ENCODE measurements around the gene TPSG1.
"Not testable (repeated sequence)": the region's sequence is repeated elsewhere in the genome, so short reads cannot be mapped to it uniquely, and the experiment has no call there.

TPSG1 gene

DNA sequence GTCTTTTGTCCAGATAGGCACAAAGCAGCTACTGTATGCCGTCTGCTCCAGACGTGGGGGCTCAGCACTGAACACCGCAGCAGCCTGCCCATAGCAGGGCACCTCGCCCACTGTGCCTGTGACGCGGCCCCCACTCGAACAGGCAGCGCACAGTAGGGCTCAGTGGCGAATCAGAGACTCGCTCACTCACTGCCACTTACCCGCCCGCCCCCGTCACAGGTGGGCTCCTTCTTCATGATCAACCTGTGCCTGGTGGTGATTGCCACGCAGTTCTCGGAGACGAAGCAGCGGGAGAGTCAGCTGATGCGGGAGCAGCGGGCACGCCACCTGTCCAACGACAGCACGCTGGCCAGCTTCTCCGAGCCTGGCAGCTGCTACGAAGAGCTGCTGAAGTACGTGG lies 23.6 kb downstream of the TPSG1 start:
- Histone ChIP-seq H4K20me1 (ENCODE audit: low read depth, low read length) (no peaks in the 10 kb centered on the region), H3K27ac (ENCODE audit: low read depth, low read length) (no peak overlapping the region), H3K36me3 (ENCODE audit: low read length) (no peaks in the 10 kb centered on the region), H3K27me3 (ENCODE audit: low read length) (no peaks in the 10 kb centered on the region), H3F3A (ENCODE audit: insufficient read depth) (no peaks in the 10 kb centered on the region), H3K4me3 (ENCODE audit: insufficient read depth, low read length, poor library complexity, severe bottlenecking) (no peak overlapping the region), H3K9me2 (replicated peaks; ENCODE audit: insufficient read depth, low read length) (no peaks in the 10 kb centered on the region), H2AFZ (ENCODE audit: low read depth, low read length, severe bottlenecking) (no peak overlapping the region), H3K9me3 (ENCODE audit: insufficient read depth, low read length) (no peaks in the 10 kb centered on the region), H3K9ac (ENCODE audit: low read length) (no peak overlapping the region), H3K4me2 (ENCODE audit: low read depth, low read length, poor library complexity, severe bottlenecking) (no peak overlapping the region), H3K79me2 (ENCODE audit: insufficient read depth, low read length) (no peaks in the 10 kb centered on the region)
- TF ChIP-seq, protein P1, sequence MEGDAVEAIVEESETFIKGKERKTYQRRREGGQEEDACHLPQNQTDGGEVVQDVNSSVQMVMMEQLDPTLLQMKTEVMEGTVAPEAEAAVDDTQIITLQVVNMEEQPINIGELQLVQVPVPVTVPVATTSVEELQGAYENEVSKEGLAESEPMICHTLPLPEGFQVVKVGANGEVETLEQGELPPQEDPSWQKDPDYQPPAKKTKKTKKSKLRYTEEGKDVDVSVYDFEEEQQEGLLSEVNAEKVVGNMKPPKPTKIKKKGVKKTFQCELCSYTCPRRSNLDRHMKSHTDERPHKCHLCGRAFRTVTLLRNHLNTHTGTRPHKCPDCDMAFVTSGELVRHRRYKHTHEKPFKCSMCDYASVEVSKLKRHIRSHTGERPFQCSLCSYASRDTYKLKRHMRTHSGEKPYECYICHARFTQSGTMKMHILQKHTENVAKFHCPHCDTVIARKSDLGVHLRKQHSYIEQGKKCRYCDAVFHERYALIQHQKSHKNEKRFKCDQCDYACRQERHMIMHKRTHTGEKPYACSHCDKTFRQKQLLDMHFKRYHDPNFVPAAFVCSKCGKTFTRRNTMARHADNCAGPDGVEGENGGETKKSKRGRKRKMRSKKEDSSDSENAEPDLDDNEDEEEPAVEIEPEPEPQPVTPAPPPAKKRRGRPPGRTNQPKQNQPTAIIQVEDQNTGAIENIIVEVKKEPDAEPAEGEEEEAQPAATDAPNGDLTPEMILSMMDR (IDR thresholded peaks at IDR 0.05; ENCODE audit: insufficient read depth, low read length, poor library complexity, severe bottlenecking) = no peak
- TF ChIP-seq EZH2phosphoT487 (conservative IDR thresholded peaks at IDR 0.05; ENCODE audit: low read length) = no peak

GRCh38 chr16:1200014-1200627 lies 24.9 kb downstream of the TPSG1 start:
- Histone ChIP-seq H3K27me3 (ENCODE audit: low read length) (no peaks in the 10 kb centered on the region), H3K4me3 (ENCODE audit: insufficient read depth, low read length, poor library complexity, severe bottlenecking) (no peak overlapping the region), H3K9me3 (ENCODE audit: insufficient read depth, low read length) (no peaks in the 10 kb centered on the region), H3K27ac (ENCODE audit: low read depth, low read length) (no peak overlapping the region), H3K4me2 (ENCODE audit: low read depth, low read length, poor library complexity, severe bottlenecking) (no peak overlapping the region), H2AFZ (ENCODE audit: low read depth, low read length, severe bottlenecking) (no peak overlapping the region), H4K20me1 (ENCODE audit: low read depth, low read length) (no peaks in the 10 kb centered on the region), H3K9ac (ENCODE audit: low read length) (no peak overlapping the region), H3K9me2 (replicated peaks; ENCODE audit: insufficient read depth, low read length) (no peaks in the 10 kb centered on the region), H3K36me3 (ENCODE audit: low read length) (no peaks in the 10 kb centered on the region), H3K79me2 (ENCODE audit: insufficient read depth, low read length) (no peaks in the 10 kb centered on the region), H3F3A (ENCODE audit: insufficient read depth) (no peaks in the 10 kb centered on the region)
- TF ChIP-seq, protein P1 (IDR thresholded peaks at IDR 0.05; ENCODE audit: insufficient read depth, low read length, poor library complexity, severe bottlenecking) = no peak
- TF ChIP-seq EZH2phosphoT487 (conservative IDR thresholded peaks at IDR 0.05; ENCODE audit: low read length) = no peak

DNA sequence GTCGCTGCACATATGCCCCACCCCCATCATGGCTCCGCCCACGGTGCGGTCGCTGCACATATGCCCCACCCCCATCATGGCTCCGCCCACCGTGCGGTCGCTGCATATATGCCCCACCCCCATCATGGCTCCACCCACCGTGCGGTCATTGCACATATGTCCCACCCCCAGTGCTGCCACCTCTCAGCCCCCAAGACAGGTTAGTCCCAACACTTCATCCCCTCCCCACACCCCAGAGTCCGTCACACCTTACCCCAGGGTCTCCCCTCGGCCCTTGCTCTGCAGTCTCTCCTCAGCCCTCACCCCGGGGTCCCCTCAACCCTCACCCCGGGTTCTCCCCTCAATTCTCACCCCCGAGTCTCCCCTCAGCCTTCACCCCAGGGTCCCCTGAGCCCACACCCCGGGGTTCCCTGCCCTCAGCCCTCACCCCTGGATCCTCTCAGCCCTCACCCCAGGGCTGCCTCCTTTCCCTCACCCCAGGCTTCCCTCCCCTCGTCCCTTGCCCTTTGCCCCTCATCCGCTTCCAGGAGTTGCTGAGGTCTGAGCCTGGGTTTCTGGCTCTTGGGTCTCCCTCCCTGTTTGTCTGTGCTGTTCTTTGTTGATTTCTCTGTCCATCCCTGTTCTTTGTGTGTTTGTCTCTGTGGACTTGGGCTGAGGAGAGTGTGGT lies 25.6 kb downstream of the TPSG1 start:
- Histone ChIP-seq H3K9me2 (replicated peaks; ENCODE audit: insufficient read depth, low read length) (no peaks in the 10 kb centered on the region), H3K9ac (ENCODE audit: low read length) (no peak overlapping the region), H3K4me3 (ENCODE audit: insufficient read depth, low read length, poor library complexity, severe bottlenecking) (no peak overlapping the region), H3K27ac (ENCODE audit: low read depth, low read length) (no peak overlapping the region), H3K9me3 (ENCODE audit: insufficient read depth, low read length) (no peaks in the 10 kb centered on the region), H3K36me3 (ENCODE audit: low read length) (no peaks in the 10 kb centered on the region), H3F3A (ENCODE audit: insufficient read depth) (no peaks in the 10 kb centered on the region), H2AFZ (ENCODE audit: low read depth, low read length, severe bottlenecking) (no peak overlapping the region), H3K27me3 (ENCODE audit: low read length) (no peaks in the 10 kb centered on the region), H4K20me1 (ENCODE audit: low read depth, low read length) (no peaks in the 10 kb centered on the region), H3K79me2 (ENCODE audit: insufficient read depth, low read length) (no peaks in the 10 kb centered on the region), H3K4me2 (ENCODE audit: low read depth, low read length, poor library complexity, severe bottlenecking) (no peak overlapping the region)
- TF ChIP-seq, protein P1 (IDR thresholded peaks at IDR 0.05; ENCODE audit: insufficient read depth, low read length, poor library complexity, severe bottlenecking) = no peak
- TF ChIP-seq EZH2phosphoT487 (conservative IDR thresholded peaks at IDR 0.05; ENCODE audit: low read length) = no peak

DNA sequence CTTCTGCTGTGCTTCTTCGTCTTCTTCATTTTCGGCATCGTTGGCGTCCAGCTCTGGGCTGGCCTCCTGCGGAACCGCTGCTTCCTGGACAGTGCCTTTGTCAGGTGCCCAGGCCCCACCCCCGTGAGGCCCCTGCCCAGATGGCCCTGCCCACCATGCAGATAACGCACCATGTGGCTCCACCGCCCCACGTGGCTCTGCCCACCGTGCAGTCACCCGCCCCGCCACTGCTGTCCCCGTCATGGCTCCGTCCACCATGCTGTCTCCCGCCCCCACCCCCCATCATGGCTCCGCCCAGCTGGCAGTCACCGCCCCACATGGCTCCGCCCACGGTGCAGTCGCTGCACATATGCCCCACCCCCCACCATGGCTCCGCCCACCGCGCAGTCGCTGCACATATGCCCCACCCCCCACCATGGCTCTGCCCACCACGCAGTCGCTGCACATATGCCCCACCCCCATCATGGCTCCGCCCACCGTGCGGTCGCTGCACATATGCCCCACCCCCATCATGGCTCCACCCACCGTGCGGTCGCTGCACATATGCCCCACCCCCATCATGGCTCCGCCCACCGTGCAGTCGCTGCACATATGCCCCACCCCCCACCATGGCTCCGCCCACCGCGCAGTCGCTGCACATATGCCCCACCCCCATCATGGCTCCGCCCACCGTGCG lies 26.3 kb downstream of the TPSG1 start:
- not testable (repeated sequence) for H3K27ac ChIP-seq (ENCODE audit: low read depth, low read length); H3K4me2 ChIP-seq (ENCODE audit: low read depth, low read length, poor library complexity, severe bottlenecking); H3F3A ChIP-seq (ENCODE audit: insufficient read depth); H3K4me3 ChIP-seq (ENCODE audit: insufficient read depth, low read length, poor library complexity, severe bottlenecking); H3K79me2 ChIP-seq (ENCODE audit: insufficient read depth, low read length); H3K36me3 ChIP-seq (ENCODE audit: low read length); H4K20me1 ChIP-seq (ENCODE audit: low read depth, low read length); H3K9ac ChIP-seq (ENCODE audit: low read length); H3K9me2 ChIP-seq (replicated peaks; ENCODE audit: insufficient read depth, low read length); H3K9me3 ChIP-seq (ENCODE audit: insufficient read depth, low read length); H3K27me3 ChIP-seq (ENCODE audit: low read length); H2AFZ ChIP-seq (ENCODE audit: low read depth, low read length, severe bottlenecking)

Measured in SU-DHL-6 (cell line).